Left cardiac atrium (tissue), 4 donors: ENCODE measurements around the gene RBM38. TPM values are rescaled to one million over a fixed set of nuclear protein-coding genes. Genes with fewer than 3 reads are reported as not detected.

Experiments used
- ATAC-seq, 2 donors: fragments of 200-7000 bp; cut with Tn5 transposase; one replicate each; pipeline ENCODE4 v1.9.1; 2020; ENCODE audit warnings: mild to moderate bottlenecking in 2 of 2, moderate library complexity in 2 of 2
- DNase-seq: peaks from one replicate; pipeline ENCODE4 v3.0.0-alpha.2; 2020
- intact Hi-C, 2 donors: fragments of 100-400 bp; cut with DNase I; formaldehyde crosslinking; loops; one replicate each; pipeline versions ENCODE4 v1.14.1 to v1.15.1; 2022 to 2023
- total RNA-seq, 2 donors: library from RNA; stranded (reverse); fragmentation: NEBNext Ultra II Directional; extraction: Animal tissue kit (Norgen Biotek cat#: 25700); gene quantifications; one replicate each; pipeline ENCODE4 v1.2.1, GENCODE V29; 2021
- donor health status: DM: no; HTN: yes; CAD: no.
- donor health status: DM: no; HTN: yes; CAD: no; lungs with severe emphysema.
- donor health status: DM: yes; HTN: yes; CAD: no.
- donor health status: Dilated cardiomyopathy.

RBM38 gene
- total RNA-seq, 2 donors from 2014 or later, result 78.6 to 101 TPM

DNA sequence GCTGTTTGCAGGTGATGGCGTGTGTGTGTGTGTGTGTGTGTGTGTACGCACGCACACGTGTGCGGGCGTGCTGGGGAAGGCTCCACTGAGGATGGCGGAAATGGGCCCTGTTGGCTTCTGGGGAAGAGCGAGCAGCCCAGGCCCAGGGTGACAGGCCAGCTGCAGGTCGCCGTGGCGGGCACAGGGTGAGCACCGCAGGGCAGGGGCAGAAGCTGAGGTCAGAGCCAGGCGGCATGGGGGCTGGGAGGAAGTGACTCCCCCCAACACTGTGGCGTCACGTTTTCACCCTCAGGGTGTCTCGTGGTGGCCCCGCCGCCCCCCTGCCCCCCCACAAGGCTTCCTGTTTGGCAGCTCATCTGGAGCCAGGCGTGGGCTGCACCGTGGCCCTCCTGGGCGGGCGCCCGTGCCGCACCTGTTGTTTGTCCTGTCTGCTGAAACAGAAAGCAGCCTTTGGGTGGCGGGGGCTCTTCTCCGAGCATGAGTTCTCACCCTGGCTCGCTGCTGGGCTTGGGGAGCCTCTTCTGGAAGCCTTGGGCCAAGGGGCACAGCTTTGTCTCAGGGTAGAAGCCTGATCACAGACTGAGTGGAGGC, 7.1 kb downstream of the RBM38 start:
- peak; percentile 14 to 25 for ATAC-seq
- DNase-seq, result peak; percentile 57
- intact Hi-C loops, result loop anchor here (5.0 kb wide), 2 partner anchors 39 to 94 kb away; no protein-coding TSS in a partner anchor

DNA sequence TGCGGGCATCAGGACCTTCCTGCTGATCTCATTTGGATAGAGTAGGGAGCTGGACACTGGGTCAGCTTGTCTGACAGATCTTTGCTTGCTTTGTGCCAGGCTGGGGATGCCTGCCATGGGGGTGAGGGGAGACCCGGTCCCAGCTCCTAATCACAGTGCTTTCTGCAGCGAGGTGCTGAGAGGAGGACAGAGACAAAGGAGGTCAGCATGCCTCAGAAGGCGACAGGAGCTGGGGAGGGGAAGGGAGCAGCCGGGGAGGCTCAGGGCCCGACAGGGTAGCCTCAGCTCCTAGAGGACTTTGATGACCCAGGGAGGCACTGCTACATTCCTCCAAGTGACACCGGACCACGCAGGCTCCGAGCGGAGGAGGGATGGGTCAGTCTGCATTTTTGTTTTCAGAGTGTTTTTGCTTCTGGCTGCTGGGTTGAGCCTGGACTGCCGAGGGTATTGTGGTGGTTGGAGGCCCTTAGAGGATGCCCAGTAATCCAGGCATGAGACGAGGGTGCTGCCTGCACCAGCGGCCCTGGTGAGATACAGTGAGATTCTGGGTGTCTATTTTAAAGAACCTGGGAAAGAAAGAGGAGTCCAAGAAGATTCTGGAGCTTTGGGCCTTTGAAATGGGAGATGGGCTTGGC, 7.8 kb downstream of the RBM38 start:
- no peak for ATAC-seq
- DNase-seq, result peak; percentile 18
- intact Hi-C loops, result loop anchor here (5.0 kb wide), 2 partner anchors 38 to 93 kb away; no protein-coding TSS in a partner anchor

DNA sequence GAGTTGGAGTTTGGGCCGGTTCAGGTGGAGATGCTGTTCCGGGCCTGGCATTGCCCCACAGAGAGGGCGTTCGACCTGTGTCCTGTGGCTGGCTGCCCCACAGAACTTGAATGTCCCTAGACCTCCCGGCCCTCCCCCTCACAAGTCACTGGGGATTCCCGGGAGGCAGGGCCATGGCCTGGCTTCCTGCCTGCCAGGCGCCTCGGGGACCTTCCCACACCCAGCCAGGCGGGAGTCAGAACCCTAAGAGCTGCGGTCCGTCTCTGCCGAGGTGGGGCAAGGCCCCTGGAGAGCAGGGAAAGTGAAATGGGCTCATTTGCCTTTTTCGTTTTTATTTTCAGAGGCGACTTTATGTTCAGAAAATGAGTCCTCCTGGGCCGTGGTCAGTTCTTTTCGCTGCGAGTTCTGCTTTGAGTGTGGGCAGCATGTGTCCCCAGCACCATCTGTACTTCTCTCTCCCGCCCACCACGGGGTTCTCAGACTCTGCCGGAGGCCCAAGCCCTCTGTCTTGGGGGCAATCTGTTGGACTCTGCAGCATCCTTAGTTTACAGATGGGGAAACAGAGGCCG, 8.5 kb downstream of the RBM38 start:
- intact Hi-C loops, result loop anchor here (5.0 kb wide), 2 partner anchors 38 to 93 kb away; no protein-coding TSS in a partner anchor
- ATAC-seq (peak; percentile 12 to 14), DNase-seq (peak; percentile 51)

DNA sequence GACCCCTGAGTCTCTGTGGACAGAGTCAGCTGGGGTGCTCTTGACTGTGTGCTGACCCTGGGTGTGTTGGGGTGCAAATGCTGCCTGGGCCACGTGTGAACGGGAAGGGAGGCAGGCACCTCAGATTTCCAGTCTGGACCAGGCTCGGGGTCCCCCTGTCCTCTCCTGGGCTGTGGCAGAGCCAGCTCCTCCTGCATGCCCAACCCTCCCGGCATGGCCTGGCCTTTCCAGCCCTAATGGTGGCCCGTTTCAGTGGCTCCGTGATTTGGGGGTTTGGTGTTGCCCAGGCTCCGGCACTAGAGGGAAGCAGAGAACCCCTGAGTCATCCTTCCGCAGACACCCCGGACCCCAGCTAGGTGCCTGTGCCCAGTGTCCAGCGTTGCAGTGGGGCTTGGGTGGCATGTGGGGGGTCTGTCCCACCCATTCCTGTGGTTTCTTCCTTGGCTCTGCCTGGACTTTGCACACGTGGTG, 9.1 kb downstream of the RBM38 start:
- ATAC-seq, result no peak
- intact Hi-C loops, result no loop called here
- DNase-seq, result peak; percentile 17

DNA sequence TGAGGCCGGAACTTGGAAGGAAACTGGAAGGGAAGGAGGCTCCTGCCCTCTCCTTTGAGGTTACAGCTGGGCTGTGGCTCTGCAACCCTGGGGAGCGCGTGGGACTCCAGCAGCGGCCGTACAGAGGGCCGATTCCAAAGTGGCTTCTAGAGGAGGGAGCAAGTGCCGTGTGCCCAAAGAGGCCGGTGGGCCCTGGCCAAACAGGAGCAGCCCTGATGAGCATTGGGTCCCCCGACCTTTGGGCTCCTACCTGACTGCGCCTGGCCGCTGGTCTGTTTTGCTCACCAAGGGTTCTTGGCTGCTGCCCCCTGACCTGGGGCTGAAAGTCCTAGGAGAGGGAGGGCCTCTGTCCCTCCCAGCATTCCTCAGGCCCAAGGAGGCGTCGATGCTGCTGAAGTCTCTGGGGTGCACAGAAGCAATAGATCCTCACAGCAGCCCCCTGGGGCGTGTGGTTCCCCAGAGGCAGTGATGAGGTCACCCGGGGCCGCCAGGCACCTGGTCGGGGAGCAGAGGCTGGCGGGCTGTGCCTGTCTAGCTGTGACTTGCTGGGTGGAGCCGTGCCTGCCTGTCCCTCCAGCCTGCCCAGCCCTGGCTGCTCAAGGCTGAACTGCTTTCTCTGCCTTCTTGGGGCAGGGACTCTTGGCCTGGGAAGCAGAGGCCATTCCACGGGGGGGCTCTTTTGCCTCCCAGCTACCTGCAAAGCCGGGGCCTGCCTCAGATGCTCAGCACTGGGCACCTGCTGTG, 9.8 kb downstream of the RBM38 start:
- DNase-seq, result peak; percentile 16
- no peak for ATAC-seq
- intact Hi-C loops, result no loop called here

DNA sequence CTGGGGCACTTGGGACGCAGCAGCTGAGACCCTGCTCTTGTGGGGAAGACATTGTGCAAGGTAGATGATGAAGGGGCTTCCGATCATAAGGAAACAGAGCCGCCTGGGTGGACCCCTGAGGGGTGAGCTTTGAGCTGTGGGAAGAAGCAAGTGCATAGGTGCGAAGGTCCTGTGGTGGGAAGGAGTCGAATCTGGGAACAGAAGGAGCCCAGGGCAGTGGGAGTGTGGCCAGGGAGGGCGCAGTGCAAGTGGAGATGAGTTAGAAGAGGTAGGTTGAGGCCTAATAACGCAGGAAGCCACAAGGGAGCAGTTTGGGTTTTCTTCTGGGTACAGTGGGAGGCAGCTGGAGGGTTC, 10.3 kb downstream of the RBM38 start:
- DNase-seq (no peak), ATAC-seq (no peak)
- intact Hi-C loops, result no loop called here

DNA sequence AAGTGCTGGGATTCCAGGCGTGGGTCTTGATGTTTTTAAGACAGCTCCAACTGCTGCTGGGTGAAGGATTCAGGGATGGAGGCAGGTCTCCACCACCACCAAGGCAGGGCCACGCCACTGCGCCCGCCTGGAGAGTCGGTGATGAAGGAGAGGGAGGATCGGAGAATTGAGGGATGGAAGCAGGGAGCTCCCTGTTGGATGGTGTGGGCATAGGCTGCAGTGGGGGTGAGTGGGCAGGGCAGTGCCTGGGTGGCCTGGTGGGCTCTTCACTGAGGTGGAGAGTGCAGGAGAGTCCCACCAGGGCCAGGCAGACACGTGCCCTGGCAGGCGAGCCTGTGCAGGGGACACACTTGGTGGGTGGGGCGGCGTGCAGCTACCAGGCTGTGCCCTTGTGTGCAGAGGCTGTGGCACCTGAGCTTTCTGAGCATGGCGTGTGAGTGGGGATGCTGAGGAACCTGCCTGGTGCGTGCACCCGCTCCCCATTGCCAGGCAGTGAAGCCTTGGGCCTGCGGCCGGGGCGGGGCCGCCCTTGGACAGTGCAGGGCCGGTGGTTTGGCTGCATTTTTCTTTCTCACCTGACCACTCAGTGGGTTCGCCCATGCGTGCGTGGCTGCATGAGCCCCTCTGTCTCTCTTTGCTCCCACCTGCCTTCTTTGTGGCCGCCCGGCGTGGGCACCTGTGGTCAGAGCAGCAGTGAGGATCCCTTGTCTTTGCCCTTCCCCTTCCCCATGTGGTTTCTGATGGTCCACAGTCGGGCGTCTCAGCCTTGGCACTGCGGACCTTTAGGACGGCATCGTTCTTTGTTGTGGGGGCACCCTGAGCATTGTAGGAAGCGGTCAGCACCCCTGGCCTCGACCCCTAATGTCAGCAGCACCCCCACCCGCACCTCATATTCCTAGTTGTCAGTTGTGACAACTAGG, 11.3 kb downstream of the RBM38 start:
- ATAC-seq (no peak), DNase-seq (peak; percentile 11)
- intact Hi-C loops, result no loop called here

DNA sequence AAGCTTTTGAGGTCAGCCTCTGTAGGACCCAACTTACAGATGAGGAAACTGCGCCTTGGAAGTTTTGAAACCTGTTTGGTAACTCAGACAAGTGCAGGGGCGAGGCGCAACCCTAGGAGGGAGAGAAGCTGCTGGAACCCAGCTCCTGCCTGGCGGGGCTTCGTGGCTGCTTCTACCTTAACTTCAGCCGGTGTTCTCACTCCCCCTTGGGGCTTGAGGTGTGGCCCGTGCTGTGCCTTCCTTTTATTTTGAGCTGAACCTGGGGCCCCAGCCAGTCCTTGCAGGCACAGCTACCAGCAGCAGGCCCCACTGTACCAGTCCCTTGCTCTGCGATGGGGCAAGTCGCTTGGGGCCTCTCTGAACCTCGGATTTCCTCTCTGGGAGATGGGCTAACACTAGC, 12.0 kb downstream of the RBM38 start:
- ATAC-seq, result no peak
- DNase-seq, result peak; percentile 16
- intact Hi-C loops, result no loop called here

DNA sequence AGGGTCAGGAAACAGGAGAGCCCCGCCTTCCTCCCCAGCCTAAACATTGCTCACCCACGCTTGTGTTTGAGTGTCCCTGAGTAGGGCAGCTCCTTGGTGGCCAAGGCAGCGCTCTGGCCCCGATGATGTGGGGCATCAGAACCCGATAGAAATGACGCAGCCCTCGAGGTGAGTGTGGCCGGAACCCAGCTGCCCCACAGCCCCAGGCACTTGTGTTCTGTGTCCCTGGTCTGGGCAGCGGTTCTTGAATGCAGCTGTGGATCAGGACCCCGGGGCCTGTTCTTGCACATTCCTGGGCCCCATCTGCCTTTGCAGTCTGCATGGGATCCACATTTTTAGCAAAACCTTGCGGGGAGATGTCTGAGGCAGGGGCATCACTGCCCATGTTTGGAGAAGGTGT, 12.8 kb downstream of the RBM38 start:
- no peak for ATAC-seq
- DNase-seq, result peak; percentile 12
- intact Hi-C loops, result no loop called here

DNA sequence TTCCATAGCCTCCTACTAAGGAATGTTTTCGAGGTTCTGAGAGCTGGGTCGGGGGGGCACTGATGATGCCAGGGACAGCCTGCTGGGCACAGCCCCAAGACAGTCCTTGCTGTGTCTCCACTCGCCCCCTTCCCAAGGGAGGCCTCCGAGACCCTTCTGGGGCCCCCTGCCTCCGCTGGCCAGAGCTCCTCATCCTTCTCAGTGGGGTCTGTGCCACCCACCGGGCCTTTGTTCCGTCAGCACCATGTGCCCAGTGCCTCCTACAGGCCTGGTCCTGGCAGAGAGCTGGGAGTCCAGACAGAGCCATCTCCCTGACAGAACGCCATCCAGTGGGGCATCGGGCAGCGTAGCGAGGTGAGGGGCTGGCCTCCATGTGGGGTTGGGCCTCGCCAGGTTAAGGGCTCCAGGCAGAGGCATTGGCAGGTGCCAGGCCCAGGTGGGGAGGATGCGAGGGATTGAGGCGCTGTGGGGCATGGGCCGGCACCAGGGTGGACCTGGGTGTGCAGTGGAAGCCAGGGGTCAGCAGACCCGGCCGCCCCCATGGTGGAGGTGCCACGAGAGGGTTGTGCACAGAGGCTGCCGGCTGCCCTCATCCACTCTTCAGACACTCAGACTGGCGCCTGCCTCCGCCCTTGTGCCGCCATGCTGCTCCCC, 13.3 kb downstream of the RBM38 start:
- no peak for ATAC-seq
- peak; percentile 18 for DNase-seq
- intact Hi-C loops, result no loop called here

DNA sequence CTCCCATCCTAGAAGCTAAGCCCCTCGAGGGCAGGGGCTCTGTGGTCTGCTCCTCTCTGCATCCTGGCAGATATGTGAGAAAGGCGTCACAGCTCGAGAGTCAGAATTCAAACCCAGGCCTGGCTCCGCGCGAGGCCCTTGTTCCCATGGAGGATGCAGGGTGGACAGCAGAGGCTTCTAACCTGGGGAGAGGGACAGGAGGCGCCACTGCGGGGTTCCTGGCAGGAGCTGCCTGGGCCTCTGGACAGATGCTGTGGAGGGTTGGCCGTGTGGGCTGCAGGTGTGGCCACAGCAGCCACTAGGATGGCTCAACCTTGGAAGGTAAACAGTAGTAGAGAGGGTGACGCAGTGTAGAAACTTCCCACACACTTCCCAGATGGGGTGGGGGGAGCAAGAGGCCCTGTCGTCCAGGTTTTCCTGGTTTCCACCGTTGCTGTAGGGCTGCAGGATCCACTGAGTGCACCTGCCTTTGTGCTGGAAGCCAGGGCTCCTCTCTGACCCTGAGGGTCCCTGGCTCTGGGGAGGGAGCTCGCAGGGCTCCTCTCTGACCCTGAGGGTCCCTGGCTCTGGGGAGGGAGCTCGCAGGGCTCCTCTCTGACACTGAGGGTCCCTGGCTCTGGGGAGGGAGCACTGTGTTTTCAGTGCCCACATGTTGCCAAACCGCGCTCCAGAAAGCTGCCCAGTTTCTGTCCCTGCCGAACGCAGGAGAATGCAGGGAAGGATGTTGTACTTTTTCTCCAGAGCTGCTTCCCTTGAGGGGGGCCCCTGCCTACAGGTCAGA, 14.2 kb downstream of the RBM38 start:
- intact Hi-C loops, result no loop called here
- peak; percentile 10 for DNase-seq
- no peak for ATAC-seq

DNA sequence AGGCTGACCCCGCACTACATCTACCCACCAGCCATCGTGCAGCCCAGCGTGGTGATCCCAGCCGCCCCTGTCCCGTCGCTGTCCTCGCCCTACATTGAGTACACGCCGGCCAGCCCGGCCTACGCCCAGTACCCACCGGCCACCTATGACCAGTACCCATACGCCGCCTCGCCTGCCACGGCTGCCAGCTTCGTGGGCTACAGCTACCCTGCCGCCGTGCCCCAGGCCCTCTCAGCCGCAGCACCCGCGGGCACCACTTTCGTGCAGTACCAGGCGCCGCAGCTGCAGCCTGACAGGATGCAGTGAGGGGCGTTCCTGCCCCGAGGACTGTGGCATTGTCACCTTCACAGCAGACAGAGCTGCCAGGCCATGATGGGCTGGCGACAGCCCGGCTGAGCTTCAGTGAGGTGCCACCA, 16.4 kb downstream of the RBM38 start:
- intact Hi-C loops, result no loop called here
- peak; percentile 31 to 34 for ATAC-seq
- DNase-seq, result no peak

DNA sequence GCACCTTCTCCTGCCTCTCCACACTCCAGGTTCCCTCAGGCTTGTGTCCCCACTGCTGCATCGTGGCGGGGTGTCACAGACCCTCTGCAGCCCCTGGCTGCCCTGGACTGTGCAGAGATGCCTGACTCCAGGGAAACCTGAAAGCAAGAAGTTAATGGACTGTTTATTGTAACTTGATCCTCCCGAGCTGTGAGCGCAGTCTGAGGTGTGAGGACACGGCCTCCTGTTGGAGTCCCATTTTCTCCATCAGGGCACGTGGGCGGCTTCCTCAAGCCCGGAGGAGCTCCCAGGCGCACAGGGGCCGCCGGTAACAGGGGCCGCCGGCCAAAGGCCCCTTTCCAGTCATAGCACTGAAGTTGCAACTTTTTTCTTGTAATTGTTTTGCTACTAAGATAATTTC, 16.9 kb downstream of the RBM38 start:
- ATAC-seq (no peak), DNase-seq (no peak)
- intact Hi-C loops, result no loop called here

DNA sequence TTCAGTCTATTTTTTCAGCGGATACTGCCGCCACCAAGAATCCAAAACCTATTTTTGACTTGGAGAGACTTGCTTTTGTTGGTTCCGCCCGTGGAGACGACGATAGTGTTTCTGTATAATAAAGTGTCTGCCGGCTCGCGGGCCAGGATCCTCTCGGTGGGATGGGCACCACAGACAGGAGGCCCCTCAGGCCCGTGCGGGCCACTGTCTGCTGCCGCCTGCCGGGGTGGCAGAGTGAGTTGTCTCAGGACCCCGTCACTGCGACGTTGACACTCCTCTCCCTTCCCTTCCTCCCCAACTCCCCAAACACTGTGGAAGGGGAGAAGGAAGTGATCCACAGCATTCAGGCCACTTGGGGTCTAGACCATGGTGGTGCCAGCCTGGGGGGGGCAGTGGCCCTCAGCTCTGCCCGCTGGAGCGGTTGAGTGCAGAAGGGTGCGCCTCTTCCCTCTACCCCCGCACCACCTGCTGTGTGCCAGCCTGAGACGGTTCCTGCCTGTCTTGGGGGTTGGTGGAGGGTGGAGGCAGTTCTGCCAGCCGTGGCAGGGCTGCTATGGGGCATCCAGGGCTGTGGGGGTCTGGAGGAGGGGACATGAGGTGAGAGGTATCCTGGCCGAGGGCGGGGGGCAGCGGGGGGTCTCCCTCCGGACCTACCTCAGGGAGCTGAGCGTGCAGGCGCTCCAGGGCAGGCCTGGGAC, 17.5 kb downstream of the RBM38 start:
- ATAC-seq (no peak), DNase-seq (no peak)
- intact Hi-C loops, result no loop called here

DNA sequence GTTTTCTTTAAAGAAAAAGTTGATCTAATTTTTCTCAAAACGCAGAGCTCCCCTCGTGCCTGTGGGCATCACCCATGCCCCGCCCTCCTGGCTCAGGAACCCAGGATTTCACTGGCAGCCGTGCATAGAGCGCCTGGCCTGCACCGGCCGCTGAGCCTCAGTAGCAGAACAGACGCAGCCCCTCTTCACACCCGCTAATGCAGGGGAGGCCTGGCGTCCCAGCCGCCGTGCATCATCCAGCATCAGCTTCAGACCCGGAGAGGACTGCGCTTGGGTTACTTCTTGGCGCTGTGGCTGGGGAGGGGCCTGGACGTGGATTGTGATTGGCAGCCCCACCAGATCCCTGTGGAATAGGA, 18.1 kb downstream of the RBM38 start:
- DNase-seq, result no peak
- ATAC-seq, result no peak
- intact Hi-C loops, result no loop called here

DNA sequence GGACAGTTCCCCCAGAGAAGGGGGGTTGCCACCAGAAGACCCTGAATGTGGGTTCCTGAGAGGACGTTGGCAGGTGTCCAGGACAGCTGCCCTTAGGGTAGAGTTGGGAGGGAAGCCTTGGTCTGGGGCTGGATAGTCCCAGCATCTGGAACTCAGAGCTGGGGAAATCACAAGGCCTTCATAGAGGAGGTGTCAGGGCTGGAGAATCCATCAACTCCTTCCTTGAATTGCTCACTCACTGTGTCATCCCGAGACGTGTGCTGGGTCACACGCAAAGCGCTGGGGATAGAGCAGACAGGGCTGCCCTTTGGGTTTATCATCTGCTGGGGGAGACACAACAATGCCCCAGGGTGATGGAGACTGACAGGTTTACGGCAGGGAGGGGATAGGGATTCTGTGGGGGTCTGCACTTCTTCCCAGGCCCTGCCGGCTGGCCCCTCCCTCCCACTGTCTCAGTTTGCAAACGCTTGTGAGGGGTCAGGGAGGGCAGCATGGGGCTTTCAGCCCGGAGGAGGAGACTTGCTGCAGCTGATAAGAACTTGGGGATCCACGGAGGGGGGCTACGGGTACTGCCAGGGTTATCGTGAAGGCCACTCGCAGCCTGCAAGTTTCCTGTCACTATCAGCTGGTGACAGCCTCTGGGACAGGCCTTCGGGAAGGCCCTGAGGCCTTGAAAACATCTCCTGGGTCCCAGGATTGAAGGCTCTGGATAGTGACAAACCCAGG, 18.6 kb downstream of the RBM38 start:
- intact Hi-C loops, result no loop called here
- DNase-seq (no peak), ATAC-seq (peak; percentile 36 to 48)
